HepG2 (cell line): ENCODE results near the gene PRR14. TPM values are rescaled to one million over a fixed set of nuclear protein-coding genes. Genes with fewer than 3 reads are reported as not detected.

Experiments
- ARNT2 ChIP-seq: sonication (generic); formaldehyde crosslinking; IDR thresholded peaks from 2 replicates; pipeline ENCODE4 v1.8.0; 2022; ENCODE audit warnings: mild to moderate bottlenecking, low read depth, missing genetic modification reagents, moderate library complexity
- ATF3 ChIP-seq: sonication (generic); formaldehyde crosslinking; IDR thresholded peaks from 2 replicates; pipeline ENCODE4 v1.4.0; 2020; ENCODE audit warnings: missing genetic modification reagents
- EEA1 ChIP-seq: sonication (generic); formaldehyde crosslinking; IDR thresholded peaks from 2 replicates; pipeline ENCODE4 v1.5.1; 2020; ENCODE audit warnings: mild to moderate bottlenecking, missing genetic modification reagents, borderline replicate concordance
- ELF1 ChIP-seq: sonication (generic); formaldehyde crosslinking; IDR thresholded peaks from 2 replicates; pipeline ENCODE4 v1.4.0; 2020; ENCODE audit warnings: missing genetic modification reagents
- ESRRA ChIP-seq: sonication (generic); formaldehyde crosslinking; IDR thresholded peaks from 2 replicates; pipeline ENCODE4 v1.5.1; 2020; ENCODE audit warnings: mild to moderate bottlenecking, low read depth, missing genetic modification reagents
- GZF1 ChIP-seq: sonication (generic); formaldehyde crosslinking; IDR thresholded peaks from 2 replicates; pipeline ENCODE4 v1.5.1; 2020; ENCODE audit warnings: mild to moderate bottlenecking, missing genetic modification reagents
- MNT ChIP-seq: fragments of 450-650 bp; IDR thresholded peaks from 2 replicates; pipeline ENCODE4 v1.6.1; 2016
- PAXIP1 ChIP-seq: sonication (generic); formaldehyde crosslinking; conservative IDR thresholded peaks from 2 replicates; pipeline ENCODE4 v1.4.0; 2020; ENCODE audit warnings: mild to moderate bottlenecking, missing genetic modification reagents, moderate library complexity
- ZNF333 ChIP-seq: sonication (generic); formaldehyde crosslinking; IDR thresholded peaks from 2 replicates; pipeline ENCODE4 v1.4.0; 2020; ENCODE audit warnings: mild to moderate bottlenecking, missing genetic modification reagents, borderline replicate concordance
- ZNF563 ChIP-seq: sonication (generic); formaldehyde crosslinking; IDR thresholded peaks from 2 replicates; pipeline ENCODE4 v1.8.0; 2022; ENCODE audit warnings: mild to moderate bottlenecking, moderate library complexity, missing genetic modification reagents
- polyA plus RNA-seq, 8 experiments: library from polyadenylated mRNA; depleted of rRNA in 3 of 8; stranded (reverse) in 7 of 8; unstranded in 1 of 8; fragments of >200 nt; fragmentation: Illumina TruSeq in 4 of 8; extraction: Trizol in 4 of 8; gene quantifications; 2 replicates each; pipeline versions ENCODE4 v1.2.1 to v1.2.3, GENCODE V29; 2011 to 2016; ENCODE audit warnings: low read depth in 4 of 8, missing spikeins in 1 of 8, mixed read lengths in 1 of 8; ENCODE audit not compliant: insufficient read depth in 1 of 8
- total RNA-seq, 5 experiments: library from RNA; depleted of rRNA; stranded (reverse); fragments of >200 nt; fragmentation: Illumina TruSeq; extraction: Trizol; gene quantifications; 2 replicates each; pipeline ENCODE4 v1.2.3, GENCODE V29; 2016; ENCODE audit warnings: low read depth in 1 of 5
- TF ChIP-seq, protein P1 (sequence below): sonication (generic); formaldehyde crosslinking; IDR thresholded peaks from 2 replicates; pipeline ENCODE4 v1.4.0; 2020; ENCODE audit warnings: missing genetic modification reagents, borderline replicate concordance
- TF ChIP-seq, protein P2 (sequence below): sonication (generic); formaldehyde crosslinking; IDR thresholded peaks from 2 replicates; pipeline ENCODE4 v1.4.0; 2020; ENCODE audit warnings: missing genetic modification reagents, low read depth, mild to moderate bottlenecking, borderline replicate concordance

Gene PRR14
- total and polyA plus RNA-seq, 2 of the 13 experiments (the other 11 are each of a cell fraction or from before 2014, with no cell fraction given), result 8.4 to 11.0 TPM

DNA sequence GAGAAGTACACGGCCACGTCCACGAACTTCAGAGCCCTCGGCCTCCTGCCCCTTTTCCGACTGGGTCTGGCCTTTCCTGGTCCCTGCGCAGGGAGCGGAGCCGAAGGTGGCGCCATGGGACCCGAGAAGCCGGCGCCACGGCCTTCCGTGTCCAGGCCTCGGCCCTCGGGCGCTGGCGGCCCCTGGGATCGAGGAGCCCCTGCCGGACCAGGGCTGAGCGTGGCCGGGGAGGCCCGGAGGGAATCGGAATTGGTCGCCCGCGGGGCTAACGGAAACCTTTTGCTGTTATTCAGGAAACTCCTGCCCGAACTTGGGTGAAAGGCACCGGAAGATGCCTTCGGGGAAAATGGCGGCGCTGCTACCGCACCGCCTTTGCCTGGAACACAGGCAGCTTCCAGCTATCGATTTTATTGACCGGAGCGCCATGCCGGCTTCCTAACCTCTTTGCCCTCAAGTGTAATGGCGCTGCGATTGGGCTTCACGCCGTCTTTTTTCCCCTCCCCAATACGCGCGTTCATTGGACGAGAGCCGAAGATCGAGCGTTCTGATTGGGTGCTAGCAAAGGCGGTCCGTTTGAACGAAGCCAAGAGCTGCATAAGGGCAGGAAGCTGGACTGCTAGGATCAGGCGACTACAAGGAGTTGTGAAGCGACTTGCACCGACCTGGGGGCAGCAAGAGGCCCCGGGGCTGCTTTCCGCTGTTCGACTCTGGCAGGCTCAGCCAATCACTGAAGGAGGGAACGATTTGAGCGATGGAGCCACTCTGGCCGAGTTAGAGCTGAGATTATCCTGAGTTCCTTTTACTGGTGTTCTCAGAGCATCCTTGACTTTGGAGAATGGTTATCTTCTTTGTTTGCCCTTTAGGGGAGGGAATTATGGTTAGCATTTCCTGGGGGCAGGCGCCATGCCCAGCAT is 40.6 kb upstream of the PRR14 start, which contains the start of gene ZNF689 (continued):
- TF ChIP-seq PAXIP1 (CRISPR knock-in tag) (peak; percentile 76), ZNF333 (CRISPR knock-in tag) (peak; percentile 99; the same call in 1 of the 2 replicates), MNT (peak; percentile 44; the same call in 1 of the 2 replicates), GZF1 (CRISPR knock-in tag) (peak; percentile 73; the same call in 1 of the 2 replicates), EEA1 (CRISPR knock-in tag) (no peak), ARNT2 (CRISPR knock-in tag) (no peak), ZNF563 (CRISPR knock-in tag) (peak; percentile 87; the same call in 1 of the 2 replicates), ELF1 (CRISPR knock-in tag) (peak; percentile 95), ATF3 (no peak; the same call in 1 of the 2 replicates), ESRRA (CRISPR knock-in tag) (peak; percentile 73)
- TF ChIP-seq, protein P1, sequence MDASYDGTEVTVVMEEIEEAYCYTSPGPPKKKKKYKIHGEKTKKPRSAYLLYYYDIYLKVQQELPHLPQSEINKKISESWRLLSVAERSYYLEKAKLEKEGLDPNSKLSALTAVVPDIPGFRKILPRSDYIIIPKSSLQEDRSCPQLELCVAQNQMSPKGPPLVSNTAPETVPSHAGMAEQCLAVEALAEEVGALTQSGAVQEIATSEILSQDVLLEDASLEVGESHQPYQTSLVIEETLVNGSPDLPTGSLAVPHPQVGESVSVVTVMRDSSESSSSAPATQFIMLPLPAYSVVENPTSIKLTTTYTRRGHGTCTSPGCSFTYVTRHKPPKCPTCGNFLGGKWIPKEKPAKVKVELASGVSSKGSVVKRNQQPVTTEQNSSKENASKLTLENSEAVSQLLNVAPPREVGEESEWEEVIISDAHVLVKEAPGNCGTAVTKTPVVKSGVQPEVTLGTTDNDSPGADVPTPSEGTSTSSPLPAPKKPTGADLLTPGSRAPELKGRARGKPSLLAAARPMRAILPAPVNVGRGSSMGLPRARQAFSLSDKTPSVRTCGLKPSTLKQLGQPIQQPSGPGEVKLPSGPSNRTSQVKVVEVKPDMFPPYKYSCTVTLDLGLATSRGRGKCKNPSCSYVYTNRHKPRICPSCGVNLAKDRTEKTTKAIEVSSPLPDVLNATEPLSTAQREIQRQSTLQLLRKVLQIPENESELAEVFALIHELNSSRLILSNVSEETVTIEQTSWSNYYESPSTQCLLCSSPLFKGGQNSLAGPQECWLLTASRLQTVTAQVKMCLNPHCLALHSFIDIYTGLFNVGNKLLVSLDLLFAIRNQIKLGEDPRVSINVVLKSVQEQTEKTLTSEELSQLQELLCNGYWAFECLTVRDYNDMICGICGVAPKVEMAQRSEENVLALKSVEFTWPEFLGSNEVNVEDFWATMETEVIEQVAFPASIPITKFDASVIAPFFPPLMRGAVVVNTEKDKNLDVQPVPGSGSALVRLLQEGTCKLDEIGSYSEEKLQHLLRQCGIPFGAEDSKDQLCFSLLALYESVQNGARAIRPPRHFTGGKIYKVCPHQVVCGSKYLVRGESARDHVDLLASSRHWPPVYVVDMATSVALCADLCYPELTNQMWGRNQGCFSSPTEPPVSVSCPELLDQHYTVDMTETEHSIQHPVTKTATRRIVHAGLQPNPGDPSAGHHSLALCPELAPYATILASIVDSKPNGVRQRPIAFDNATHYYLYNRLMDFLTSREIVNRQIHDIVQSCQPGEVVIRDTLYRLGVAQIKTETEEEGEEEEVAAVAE (CRISPR knock-in tag), result peak; percentile 100
- TF ChIP-seq, protein P2, sequence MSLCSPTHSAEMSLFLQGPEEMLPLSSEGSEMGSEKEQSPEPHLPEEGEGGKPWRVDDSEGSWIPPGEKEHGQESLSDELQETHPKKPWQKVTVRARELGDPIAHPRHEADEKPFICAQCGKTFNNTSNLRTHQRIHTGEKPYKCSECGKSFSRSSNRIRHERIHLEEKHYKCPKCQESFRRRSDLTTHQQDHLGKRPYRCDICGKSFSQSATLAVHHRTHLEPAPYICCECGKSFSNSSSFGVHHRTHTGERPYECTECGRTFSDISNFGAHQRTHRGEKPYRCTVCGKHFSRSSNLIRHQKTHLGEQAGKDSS (CRISPR knock-in tag), result peak; percentile 15; the same call in 1 of the 2 replicates
